ENCODE measurements around the gene SECTM1.

DNA sequence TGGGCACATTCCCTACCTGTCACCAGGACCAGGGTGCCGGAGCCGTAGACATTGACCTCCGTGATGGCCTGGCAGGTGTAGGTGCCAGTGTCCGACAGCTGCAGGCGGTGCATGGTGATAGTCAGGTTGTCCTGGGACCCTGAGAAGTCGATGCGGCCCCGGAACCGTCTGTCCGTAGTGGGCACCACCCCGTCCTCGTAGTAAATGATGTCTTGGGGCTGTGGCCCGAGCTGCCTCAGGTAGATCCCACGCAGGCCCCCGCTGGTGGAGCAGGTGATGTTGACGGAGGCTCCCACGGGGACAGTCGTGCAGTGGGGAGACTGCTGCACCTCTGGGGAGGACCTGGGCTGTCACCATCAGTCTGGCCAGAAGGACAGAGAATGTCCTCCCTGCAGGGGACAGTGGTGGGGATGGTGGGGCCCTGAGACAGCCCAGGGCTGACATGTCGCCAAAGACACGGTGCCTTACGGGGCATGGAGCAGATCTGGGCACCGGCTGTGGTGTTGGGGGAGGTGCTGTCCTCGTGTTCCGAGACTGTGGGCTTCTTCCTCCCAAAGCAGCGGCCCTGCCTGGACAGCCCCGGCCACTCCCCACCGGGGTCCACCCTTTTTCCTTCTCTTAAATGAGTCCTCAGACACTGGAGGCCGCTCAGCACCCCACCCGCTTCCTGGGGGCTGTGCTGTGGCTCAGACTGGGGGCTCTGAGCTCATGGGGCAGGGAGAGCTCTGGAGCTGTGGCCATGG lies 16.7 kb downstream of the SECTM1 start:
- TF ChIP-seq EZH2 (IDR thresholded peaks at IDR 0.05) (no peak), EZH2phosphoT487 (IDR thresholded peaks at IDR 0.05) (no peak)
- TF ChIP-seq, protein P1, sequence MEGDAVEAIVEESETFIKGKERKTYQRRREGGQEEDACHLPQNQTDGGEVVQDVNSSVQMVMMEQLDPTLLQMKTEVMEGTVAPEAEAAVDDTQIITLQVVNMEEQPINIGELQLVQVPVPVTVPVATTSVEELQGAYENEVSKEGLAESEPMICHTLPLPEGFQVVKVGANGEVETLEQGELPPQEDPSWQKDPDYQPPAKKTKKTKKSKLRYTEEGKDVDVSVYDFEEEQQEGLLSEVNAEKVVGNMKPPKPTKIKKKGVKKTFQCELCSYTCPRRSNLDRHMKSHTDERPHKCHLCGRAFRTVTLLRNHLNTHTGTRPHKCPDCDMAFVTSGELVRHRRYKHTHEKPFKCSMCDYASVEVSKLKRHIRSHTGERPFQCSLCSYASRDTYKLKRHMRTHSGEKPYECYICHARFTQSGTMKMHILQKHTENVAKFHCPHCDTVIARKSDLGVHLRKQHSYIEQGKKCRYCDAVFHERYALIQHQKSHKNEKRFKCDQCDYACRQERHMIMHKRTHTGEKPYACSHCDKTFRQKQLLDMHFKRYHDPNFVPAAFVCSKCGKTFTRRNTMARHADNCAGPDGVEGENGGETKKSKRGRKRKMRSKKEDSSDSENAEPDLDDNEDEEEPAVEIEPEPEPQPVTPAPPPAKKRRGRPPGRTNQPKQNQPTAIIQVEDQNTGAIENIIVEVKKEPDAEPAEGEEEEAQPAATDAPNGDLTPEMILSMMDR (IDR thresholded peaks at IDR 0.05) = no peak

Data from neural progenitor cell (in vitro differentiated cells).